Sigmoid colon (tissue), 4 donors: ENCODE results near the gene DNAJC15.

Experiments
- EP300 ChIP-seq, 4 donors: sonication (generic); formaldehyde crosslinking; IDR thresholded peaks; one replicate each; pipeline ENCODE4 v1.6.1; 2017; ENCODE audit warnings: antibody characterized with exemption in 4 of 4
- POLR2A ChIP-seq, 2 donors: fragments of 450-650 bp; IDR thresholded peaks; one replicate each; pipeline ENCODE4 v1.6.1; 2016; ENCODE audit warnings: antibody characterized with exemption in 2 of 2, mild to moderate bottlenecking in 2 of 2, moderate library complexity in 2 of 2
- POLR2AphosphoS5 ChIP-seq, 4 donors: sonication (generic); formaldehyde crosslinking; IDR thresholded peaks; one replicate each; pipeline ENCODE4 v1.6.1; 2017; ENCODE audit warnings: antibody characterized with exemption in 4 of 4
- TF ChIP-seq, protein P1 (sequence below), 4 experiments: fragments of 450-650 bp in 3 of 4; fragments of 200-600 bp in 1 of 4; IDR thresholded peaks; one replicate each; pipeline ENCODE4 v1.5.1; 2016 to 2019; ENCODE audit warnings: antibody characterized with exemption in 4 of 4, mild to moderate bottlenecking in 3 of 4, moderate library complexity in 2 of 4

DNA sequence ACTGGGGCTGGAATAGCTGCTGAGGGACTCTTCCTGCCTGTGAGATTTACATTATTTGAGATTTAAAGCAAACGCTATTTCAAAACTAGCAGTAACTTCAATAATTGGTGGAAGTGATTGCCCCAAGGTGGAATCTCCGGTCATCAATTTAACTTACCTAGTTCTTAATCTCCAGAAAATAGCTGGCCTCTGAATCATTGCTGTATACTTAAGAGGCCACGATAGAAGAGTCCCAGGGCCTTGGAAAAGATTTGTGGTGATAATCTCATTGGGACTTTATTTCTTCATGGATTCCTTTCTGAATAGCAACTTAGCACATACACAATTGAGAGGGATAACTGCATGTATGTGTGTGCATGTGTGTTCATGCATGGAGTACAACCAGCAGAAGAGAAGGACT, 120.2 kb downstream of the DNAJC15 start:
- TF ChIP-seq, protein P1, sequence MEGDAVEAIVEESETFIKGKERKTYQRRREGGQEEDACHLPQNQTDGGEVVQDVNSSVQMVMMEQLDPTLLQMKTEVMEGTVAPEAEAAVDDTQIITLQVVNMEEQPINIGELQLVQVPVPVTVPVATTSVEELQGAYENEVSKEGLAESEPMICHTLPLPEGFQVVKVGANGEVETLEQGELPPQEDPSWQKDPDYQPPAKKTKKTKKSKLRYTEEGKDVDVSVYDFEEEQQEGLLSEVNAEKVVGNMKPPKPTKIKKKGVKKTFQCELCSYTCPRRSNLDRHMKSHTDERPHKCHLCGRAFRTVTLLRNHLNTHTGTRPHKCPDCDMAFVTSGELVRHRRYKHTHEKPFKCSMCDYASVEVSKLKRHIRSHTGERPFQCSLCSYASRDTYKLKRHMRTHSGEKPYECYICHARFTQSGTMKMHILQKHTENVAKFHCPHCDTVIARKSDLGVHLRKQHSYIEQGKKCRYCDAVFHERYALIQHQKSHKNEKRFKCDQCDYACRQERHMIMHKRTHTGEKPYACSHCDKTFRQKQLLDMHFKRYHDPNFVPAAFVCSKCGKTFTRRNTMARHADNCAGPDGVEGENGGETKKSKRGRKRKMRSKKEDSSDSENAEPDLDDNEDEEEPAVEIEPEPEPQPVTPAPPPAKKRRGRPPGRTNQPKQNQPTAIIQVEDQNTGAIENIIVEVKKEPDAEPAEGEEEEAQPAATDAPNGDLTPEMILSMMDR (IDR thresholded peaks at IDR 0.05), result no peak
- TF ChIP-seq POLR2AphosphoS5 (IDR thresholded peaks at IDR 0.05) (no peak), POLR2A (IDR thresholded peaks at IDR 0.05) (no peak), EP300 (IDR thresholded peaks at IDR 0.05) (no peak)
